Thoracic aorta (tissue), 2 donors: ENCODE measurements around the gene TSPAN10. TPM values are rescaled to one million over a fixed set of nuclear protein-coding genes. Genes with fewer than 3 reads are reported as not detected.

Experiments
- ATAC-seq: fragments of 150-250 bp; one replicate; pipeline ENCODE4 v1.8.0; 2017; ENCODE audit warnings: low read depth; ENCODE audit not compliant: insufficient number of reproducible peaks, low FRiP score
- DNase-seq: peaks from one replicate; pipeline ENCODE4 v3.0.0-alpha.2; 2020; ENCODE audit warnings: low spot score
- H3K27ac ChIP-seq, 2 donors: fragments of 200-600 bp; sonication (generic); 1 replicate in 1 of 2; 2 replicates in 1 of 2; pipeline ENCODE4 v1.5.1; 2016; ENCODE audit warnings: mild to moderate bottlenecking in 2 of 2, moderate library complexity in 2 of 2
- H3K27me3 ChIP-seq: fragments of 200-600 bp; sonication (generic); replicated peaks from 2 replicates; pipeline ENCODE4 v1.6.0; 2016; ENCODE audit warnings: mild to moderate bottlenecking; ENCODE audit not compliant: insufficient read depth
- H3K36me3 ChIP-seq: fragments of 200-600 bp; sonication (generic); one replicate; pipeline ENCODE4 v1.5.1; 2016
- H3K4me1 ChIP-seq, 2 donors: fragments of 200-600 bp; sonication (generic); 1 replicate in 1 of 2; 2 replicates in 1 of 2; pipeline versions ENCODE4 v1.5.1 to v1.6.0; 2016; ENCODE audit warnings: low read depth in 2 of 2, mild to moderate bottlenecking in 1 of 2; ENCODE audit not compliant: control insufficient read depth in 1 of 2
- H3K4me3 ChIP-seq: fragments of 200-600 bp; sonication (generic); 2 replicates; pipeline ENCODE4 v1.5.1; 2016; ENCODE audit warnings: mild to moderate bottlenecking
- H3K9me3 ChIP-seq: fragments of 200-600 bp; sonication (generic); 2 replicates; pipeline ENCODE4 v1.5.1; 2016
- total RNA-seq, 2 donors: library from RNA; depleted of rRNA; stranded (reverse); fragments of >200 nt; gene quantifications; one replicate each; pipeline versions ENCODE4 v1.1.0 to v1.2.3, GENCODE V29; 2016
- TF ChIP-seq, protein P1 (sequence below): fragments of 200-600 bp; sonication (generic); IDR thresholded peaks from one replicate; pipeline ENCODE4 v1.5.1; 2019; ENCODE audit warnings: antibody characterized with exemption

The TSPAN10 gene
- total RNA-seq, 2 donors from 2014 or later, result 0.27 TPM; not detected in 1

DNA sequence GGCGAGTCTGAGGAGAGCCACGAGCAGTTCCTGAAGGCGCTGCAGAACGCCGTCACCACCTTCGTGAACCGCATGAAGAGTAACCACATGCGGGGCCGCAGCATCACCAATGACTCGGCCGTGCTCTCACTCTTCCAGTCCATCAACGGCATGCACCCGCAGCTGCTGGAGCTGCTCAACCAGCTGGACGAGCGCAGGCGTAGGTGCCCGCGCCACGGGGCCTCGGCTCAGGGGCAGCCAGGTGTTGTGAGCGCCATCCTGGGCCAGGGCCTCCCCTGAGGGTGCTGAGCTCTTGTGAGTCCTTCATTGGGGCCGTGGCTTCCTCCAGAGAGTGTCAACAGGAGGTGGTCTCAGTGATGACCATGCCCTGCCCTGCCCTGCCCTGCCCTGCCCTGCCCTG, 58.8 kb downstream of the TSPAN10 start:
- no peaks in the 10 kb centered on the region for H3K27me3 ChIP-seq
- no peak for ATAC-seq
- peaks cover 72% of the 10 kb centered on the region for H3K36me3 ChIP-seq
- no peaks in the 10 kb centered on the region for H3K9me3 ChIP-seq
- H3K27ac ChIP-seq, result no peak overlapping the region
- H3K4me1 ChIP-seq, result no peaks in the 10 kb centered on the region
- DNase-seq, result no peak
- TF ChIP-seq, protein P1, sequence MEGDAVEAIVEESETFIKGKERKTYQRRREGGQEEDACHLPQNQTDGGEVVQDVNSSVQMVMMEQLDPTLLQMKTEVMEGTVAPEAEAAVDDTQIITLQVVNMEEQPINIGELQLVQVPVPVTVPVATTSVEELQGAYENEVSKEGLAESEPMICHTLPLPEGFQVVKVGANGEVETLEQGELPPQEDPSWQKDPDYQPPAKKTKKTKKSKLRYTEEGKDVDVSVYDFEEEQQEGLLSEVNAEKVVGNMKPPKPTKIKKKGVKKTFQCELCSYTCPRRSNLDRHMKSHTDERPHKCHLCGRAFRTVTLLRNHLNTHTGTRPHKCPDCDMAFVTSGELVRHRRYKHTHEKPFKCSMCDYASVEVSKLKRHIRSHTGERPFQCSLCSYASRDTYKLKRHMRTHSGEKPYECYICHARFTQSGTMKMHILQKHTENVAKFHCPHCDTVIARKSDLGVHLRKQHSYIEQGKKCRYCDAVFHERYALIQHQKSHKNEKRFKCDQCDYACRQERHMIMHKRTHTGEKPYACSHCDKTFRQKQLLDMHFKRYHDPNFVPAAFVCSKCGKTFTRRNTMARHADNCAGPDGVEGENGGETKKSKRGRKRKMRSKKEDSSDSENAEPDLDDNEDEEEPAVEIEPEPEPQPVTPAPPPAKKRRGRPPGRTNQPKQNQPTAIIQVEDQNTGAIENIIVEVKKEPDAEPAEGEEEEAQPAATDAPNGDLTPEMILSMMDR, result no peak
- no peak overlapping the region for H3K4me3 ChIP-seq

DNA sequence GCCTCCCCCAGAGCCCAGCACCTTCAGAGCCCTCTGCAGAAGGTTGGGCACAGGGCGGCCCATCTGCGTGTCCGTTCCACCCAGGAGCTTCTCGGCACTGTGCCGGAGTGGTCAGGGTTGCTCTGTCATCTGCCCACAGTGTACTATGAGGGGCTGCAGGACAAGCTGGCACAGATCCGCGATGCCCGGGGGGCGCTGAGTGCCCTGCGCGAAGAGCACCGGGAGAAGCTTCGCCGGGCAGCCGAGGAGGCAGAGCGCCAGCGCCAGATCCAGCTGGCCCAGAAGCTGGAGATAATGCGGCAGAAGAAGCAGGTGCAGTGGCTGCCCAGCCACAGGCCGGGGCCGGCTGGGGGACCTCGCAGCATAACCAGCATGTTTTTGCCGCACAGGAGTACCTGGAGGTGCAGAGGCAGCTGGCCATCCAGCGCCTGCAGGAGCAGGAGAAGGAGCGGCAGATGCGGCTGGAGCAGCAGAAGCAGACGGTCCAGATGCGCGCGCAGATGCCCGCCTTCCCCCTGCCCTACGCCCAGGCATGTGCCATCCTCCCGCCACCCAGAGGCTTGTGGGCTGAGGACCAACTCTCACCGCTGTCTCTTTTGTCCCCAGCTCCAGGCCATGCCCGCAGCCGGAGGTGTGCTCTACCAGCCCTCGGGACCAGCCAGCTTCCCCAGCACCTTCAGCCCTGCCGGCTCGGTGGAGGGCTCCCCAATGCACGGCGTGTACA, 59.4 kb downstream of the TSPAN10 start:
- ATAC-seq, result no peak
- H3K4me3 ChIP-seq, result no peak overlapping the region

DNA sequence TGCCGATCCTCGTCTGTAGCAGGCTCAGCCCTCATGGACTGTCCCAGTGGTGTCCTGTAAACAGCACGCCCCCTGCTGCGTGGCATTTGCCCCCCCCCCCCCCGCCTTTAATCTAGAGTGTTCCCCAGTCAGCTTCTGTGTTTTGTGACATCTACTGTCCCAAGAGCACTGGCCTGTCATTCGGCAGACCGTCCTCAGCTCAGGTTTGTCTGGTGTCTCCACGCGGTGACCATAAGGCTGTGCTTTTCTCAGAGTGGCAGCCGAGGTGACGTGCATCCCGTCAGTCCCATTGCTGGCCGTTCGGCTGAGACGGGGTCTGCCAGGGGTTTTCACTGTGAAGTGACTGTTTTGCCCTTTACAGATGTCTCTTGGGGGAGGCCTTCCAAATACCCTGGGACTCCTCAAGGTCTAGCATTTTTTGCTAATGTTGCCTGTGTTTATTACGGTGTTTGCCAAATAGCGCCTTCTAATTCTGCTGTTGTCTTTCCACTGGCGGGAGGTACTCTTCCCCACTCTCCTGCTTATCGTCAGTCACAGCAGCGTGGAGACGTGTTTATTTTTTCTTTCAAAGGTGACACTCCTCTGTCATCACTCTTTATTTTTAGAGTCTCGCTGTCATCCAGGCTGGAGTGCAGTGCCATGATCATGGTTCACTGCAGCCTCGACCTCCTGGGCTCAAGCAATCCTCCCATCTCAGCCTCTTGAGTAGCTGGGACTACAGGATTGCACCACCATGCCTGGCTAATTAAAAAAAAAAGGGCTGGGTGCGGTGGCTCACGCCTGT, 60.5 kb downstream of the TSPAN10 start:
- ATAC-seq (no peak), DNase-seq (no peak)
- Histone ChIP-seq H3K4me1 (peaks cover 8 to 13% of the 10 kb centered on the region in 2 donors), H3K27me3 (no peaks in the 10 kb centered on the region), H3K36me3 (peaks cover 61% of the 10 kb centered on the region), H3K27ac (no peak overlapping the region), H3K9me3 (no peaks in the 10 kb centered on the region), H3K4me3 (no peak overlapping the region)
- TF ChIP-seq, protein P1, result no peak

More for the DNA sequence above, 59.4 kb downstream of the TSPAN10 start:
- Histone ChIP-seq H3K4me1 (peaks cover 0 to 3% of the 10 kb centered on the region in 2 donors), H3K36me3 (peaks cover 70% of the 10 kb centered on the region), H3K9me3 (no peaks in the 10 kb centered on the region), H3K27me3 (no peaks in the 10 kb centered on the region), H3K27ac (no peak overlapping the region)
- no peak for DNase-seq
- TF ChIP-seq, protein P1, result no peak

Other genes with a start within 250 kb of the TSPAN10 start
- gene BAHCC1, start 241.7 kb upstream of the TSPAN10 start, total RNA-seq, result 10 to 100 TPM; 41.2 to 69.6 TPM
- 1,000 to 10,000 TPM; 4,421 to 4,935 TPM for gene ACTG1, start 124.4 kb upstream of the TSPAN10 start, total RNA-seq
- 1 to 10 TPM; 4.2 to 9.2 TPM for gene FSCN2, start 108.8 kb upstream of the TSPAN10 start, total RNA-seq
- 10 to 100 TPM; 43.2 to 57.9 TPM for gene FAAP100, start 84.8 kb upstream of the TSPAN10 start, total RNA-seq
- 100 to 1,000 TPM in 1 of 2 donors, 10 to 100 TPM in 1; 77.3 to 105 TPM for gene NPLOC4, start 84 bp upstream of the TSPAN10 start, total RNA-seq
- gene PDE6G, start 19.3 kb downstream of the TSPAN10 start, total RNA-seq, result not detected
- gene OXLD1, start 29.4 kb downstream of the TSPAN10 start, total RNA-seq, result 10 to 100 TPM; 13.7 to 33.6 TPM
- 10 to 100 TPM in 1 of 2 donors, 1 to 10 TPM in 1; 7.3 to 10.8 TPM for gene CCDC137, start 29.5 kb downstream of the TSPAN10 start, total RNA-seq
- gene ARL16, start 46.6 kb downstream of the TSPAN10 start, total RNA-seq, result 10 to 100 TPM; 34.4 to 40.7 TPM
- 100 to 1,000 TPM in 1 of 2 donors, 10 to 100 TPM in 1; 93.8 to 108 TPM for gene HGS, start 46.8 kb downstream of the TSPAN10 start, total RNA-seq
- 10 to 100 TPM; 19.8 to 33.4 TPM for gene MRPL12, start 66.2 kb downstream of the TSPAN10 start, total RNA-seq
- 1 to 10 TPM; 2.2 to 4.7 TPM for gene SLC25A10, start 75.1 kb downstream of the TSPAN10 start, total RNA-seq
- not detected for gene GCGR, start 167.0 kb downstream of the TSPAN10 start, total RNA-seq
- gene MCRIP1, start 196.1 kb downstream of the TSPAN10 start, total RNA-seq, result 100 to 1,000 TPM in 1 of 2 donors, 10 to 100 TPM in 1; 57.5 to 116 TPM
- gene PPP1R27, start 197.9 kb downstream of the TSPAN10 start, total RNA-seq, result not detected
- gene P4HB, start 223.3 kb downstream of the TSPAN10 start, total RNA-seq, result 100 to 1,000 TPM; 515 to 655 TPM
- gene ARHGDIA, start 234.1 kb downstream of the TSPAN10 start, total RNA-seq, result 100 to 1,000 TPM; 206 to 324 TPM